Hepatocyte (in vitro differentiated cells): ENCODE results near the gene MMD. TPM values are rescaled to one million over a fixed set of nuclear protein-coding genes. Genes with fewer than 3 reads are reported as not detected.
A peak's percentile ranks its signal among the peaks of the same experiment; 100 is the strongest.

Experiments used
- DNase-seq: peaks from one replicate; pipeline ENCODE4 v3.0.0-alpha.2; 2016; ENCODE audit warnings: low spot score
- H2AFZ ChIP-seq: fragments of 200-600 bp; sonication (generic); 2 replicates; pipeline ENCODE4 v1.6.0; 2016; ENCODE audit warnings: antibody characterized with exemption, mild to moderate bottlenecking
- H3K27ac ChIP-seq: fragments of 200-600 bp; sonication (generic); 2 replicates; pipeline ENCODE4 v1.5.1; 2016; ENCODE audit warnings: mild to moderate bottlenecking
- H3K27me3 ChIP-seq: fragments of 200-600 bp; sonication (generic); 2 replicates; pipeline ENCODE4 v1.6.1; 2016
- H3K36me3 ChIP-seq: fragments of 200-600 bp; sonication (generic); replicated peaks from 2 replicates; pipeline ENCODE4 v1.5.1; 2016; ENCODE audit warnings: low read depth; ENCODE audit not compliant: insufficient read depth
- H3K4me1 ChIP-seq: fragments of 200-600 bp; sonication (generic); 2 replicates; pipeline ENCODE4 v1.5.1; 2016; ENCODE audit warnings: mild to moderate bottlenecking, moderate library complexity; ENCODE audit not compliant: insufficient read depth
- H3K4me2 ChIP-seq: fragments of 200-600 bp; sonication (generic); 2 replicates; pipeline ENCODE4 v1.6.0; 2016
- H3K4me3 ChIP-seq: fragments of 200-600 bp; sonication (generic); 2 replicates; pipeline ENCODE4 v1.5.1; 2016; ENCODE audit warnings: mild to moderate bottlenecking
- H3K79me2 ChIP-seq: fragments of 200-600 bp; sonication (generic); 2 replicates; pipeline ENCODE4 v1.6.0; 2017; ENCODE audit warnings: mild to moderate bottlenecking
- H3K9me2 ChIP-seq: fragments of 200-600 bp; sonication (generic); replicated peaks from 2 replicates; pipeline ENCODE4 v1.6.0; 2017; ENCODE audit warnings: mild to moderate bottlenecking; ENCODE audit not compliant: insufficient read depth
- H3K9me3 ChIP-seq: fragments of 200-600 bp; sonication (generic); 2 replicates; pipeline ENCODE4 v1.5.1; 2016; ENCODE audit warnings: low read depth, mild to moderate bottlenecking
- H4K20me1 ChIP-seq: fragments of 200-600 bp; sonication (generic); 2 replicates; pipeline ENCODE4 v1.6.0; 2016; ENCODE audit warnings: mild to moderate bottlenecking; ENCODE audit not compliant: insufficient read depth, poor library complexity, severe bottlenecking
- CTCF ChIP-seq: fragments of 200-600 bp; sonication (generic); IDR thresholded peaks from 2 replicates; pipeline ENCODE4 v1.5.1; 2016; ENCODE audit warnings: antibody characterized with exemption, mild to moderate bottlenecking; ENCODE audit not compliant: poor library complexity
- EZH2 ChIP-seq: fragments of 200-600 bp; sonication (generic); IDR thresholded peaks from 2 replicates; pipeline ENCODE4 v1.6.1; 2016; ENCODE audit warnings: antibody characterized with exemption, mild to moderate bottlenecking, borderline replicate concordance
- EZH2phosphoT487 ChIP-seq: fragments of 200-600 bp; sonication (generic); IDR thresholded peaks from one replicate; pipeline ENCODE4 v1.6.1; 2018; ENCODE audit warnings: antibody characterized with exemption, mild to moderate bottlenecking, low read depth, moderate library complexity; ENCODE audit not compliant: unreplicated experiment, severe bottlenecking
- WGBS: methylation state at CpG from one replicate; pipeline ENCODE4 v1.1.6; 2016; ENCODE audit warnings: low lambda C conversion rate; ENCODE audit errors: missing lambda C conversion rate; 5-methylcytosine and 5-hydroxymethylcytosine counted together
- polyA plus RNA-seq: library from polyadenylated mRNA; unstranded; fragments of >200 nt; fragmentation: Nextera tagmentation; extraction: Ambion mirVana; gene quantifications from 2 replicates; pipeline ENCODE4 v1.2.1, GENCODE V29; 2016
- total RNA-seq: library from RNA; depleted of rRNA; stranded (reverse); fragments of >200 nt; gene quantifications from 2 replicates; pipeline ENCODE4 v1.2.3, GENCODE V29; 2014

The MMD gene
- total and polyA plus RNA-seq, 2 experiments from 2014 or later = 26.9 to 29.5 TPM

GRCh38 chr17:55360971-55361370 is 60.7 kb downstream of the MMD start:
- no peak for TF ChIP-seq EZH2
- TF ChIP-seq EZH2phosphoT487 = no peak
- no peak for TF ChIP-seq CTCF
- no peaks in the 10 kb centered on the region for H3K27me3 ChIP-seq
- H2AFZ ChIP-seq = no peak overlapping the region
- H3K9me2 ChIP-seq = no peaks in the 10 kb centered on the region
- no peaks in the 10 kb centered on the region for H3K79me2 ChIP-seq
- no peak overlapping the region for H3K4me3 ChIP-seq
- H3K9me3 ChIP-seq = peaks cover 9% of the 10 kb centered on the region
- no peak overlapping the region for H3K4me2 ChIP-seq
- no peaks in the 10 kb centered on the region for H3K36me3 ChIP-seq
- DNase-seq = no peak
- H4K20me1 ChIP-seq = no peaks in the 10 kb centered on the region
- no peak overlapping the region for H3K27ac ChIP-seq
- H3K4me1 ChIP-seq = no peaks in the 10 kb centered on the region

GRCh38 chr17:55356434-55357328 is 65.0 kb downstream of the MMD start:
- TF ChIP-seq EZH2 = no peak
- peak; percentile 65 for TF ChIP-seq CTCF
- peaks cover 7% of the 10 kb centered on the region for H3K9me3 ChIP-seq
- H2AFZ ChIP-seq = no peak overlapping the region
- no peak overlapping the region for H3K4me2 ChIP-seq
- WGBS = 44% methylated on average over 3 of the region's 3 CpGs
- H3K27ac ChIP-seq = no peak overlapping the region
- no peaks in the 10 kb centered on the region for H4K20me1 ChIP-seq
- no peaks in the 10 kb centered on the region for H3K36me3 ChIP-seq
- no peaks in the 10 kb centered on the region for H3K27me3 ChIP-seq
- no peaks in the 10 kb centered on the region for H3K79me2 ChIP-seq
- H3K4me3 ChIP-seq = no peak overlapping the region
- H3K4me1 ChIP-seq = no peaks in the 10 kb centered on the region
- peak; percentile 83 for DNase-seq
- H3K9me2 ChIP-seq = no peaks in the 10 kb centered on the region

- WGBS = 96% methylated on average over 2 of the region's 2 CpGs
- no peak overlapping the region for H3K4me2 ChIP-seq
- DNase-seq = no peak
- H3K9me3 ChIP-seq = no peaks in the 10 kb centered on the region
- H3K27ac ChIP-seq = no peak overlapping the region
- H3K4me1 ChIP-seq = no peaks in the 10 kb centered on the region
- no peaks in the 10 kb centered on the region for H3K9me2 ChIP-seq
- no peaks in the 10 kb centered on the region for H3K79me2 ChIP-seq
- TF ChIP-seq EZH2 = no peak
- H3K27me3 ChIP-seq = no peaks in the 10 kb centered on the region
- no peak overlapping the region for H3K4me3 ChIP-seq
- H3K36me3 ChIP-seq = no peaks in the 10 kb centered on the region
- H4K20me1 ChIP-seq = no peaks in the 10 kb centered on the region
- no peak overlapping the region for H2AFZ ChIP-seq
Measured at GRCh38 chr17:55354941-55355340, 66.7 kb downstream of the MMD start.

- Histone ChIP-seq H3K79me2 (no peaks in the 10 kb centered on the region), H3K4me2 (no peak overlapping the region), H3K4me3 (no peak overlapping the region), H3K27ac (no peak overlapping the region), H3K4me1 (no peaks in the 10 kb centered on the region), H2AFZ (no peak overlapping the region), H3K27me3 (no peaks in the 10 kb centered on the region), H3K9me3 (no peaks in the 10 kb centered on the region), H3K36me3 (no peaks in the 10 kb centered on the region), H3K9me2 (no peaks in the 10 kb centered on the region), H4K20me1 (no peaks in the 10 kb centered on the region)
- TF ChIP-seq EZH2 = no peak
- no peak for TF ChIP-seq CTCF
- TF ChIP-seq EZH2phosphoT487 = no peak
- 78% methylated on average over 1 of the region's 1 CpG for WGBS
- no peak for DNase-seq
Measured at GRCh38 chr17:55354010-55354409, 67.6 kb downstream of the MMD start.
